Thoracic aorta (tissue), 2 donors: ENCODE results near the gene PIN4. TPM values are rescaled to one million over a fixed set of nuclear protein-coding genes. Genes with fewer than 3 reads are reported as not detected.

ENCODE experiments used
- total RNA-seq, 2 donors: library from RNA; depleted of rRNA; stranded (reverse); fragments of >200 nt; gene quantifications; one replicate each; pipeline versions ENCODE4 v1.1.0 to v1.2.3, GENCODE V29; 2016

Gene PIN4
- total RNA-seq, 2 donors from 2014 or later: 3.9 to 5.6 TPM

Other genes starting within 250 kb of the PIN4 start
- 10 to 100 TPM in 1 of 2 donors, 1 to 10 TPM in 1; 7.6 to 11.6 TPM for gene RTL5, start 49.8 kb upstream of the PIN4 start, total RNA-seq
- under 1 TPM in 1 of 2 donors, not detected in 1; 0.41 TPM for gene ERCC6L, start 57.3 kb downstream of the PIN4 start, total RNA-seq
- 100 to 1,000 TPM; 384 to 397 TPM for gene RPS4X, start 95.5 kb downstream of the PIN4 start, total RNA-seq
- 1 to 10 TPM in 1 of 2 donors, not detected in 1; 3.7 TPM for gene CITED1, start 124.2 kb downstream of the PIN4 start, total RNA-seq